Astrocyte (in vitro differentiated cells and primary cell): ENCODE data around the gene NOS1AP. TPM values are rescaled to one million over a fixed set of nuclear protein-coding genes. Genes with fewer than 3 reads are reported as not detected.

Source experiments
- DNase-seq: peaks from one replicate; pipeline ENCODE4 v3.0.0-alpha.2; 2010; ENCODE audit warnings: low read depth
- FAIRE-seq: peaks from 2 replicates; lab custom pipeline; 2011; peaks lifted over from hg19 to GRCh38; lab: Jason Lieb, UNC
- H2AFZ ChIP-seq: 2 replicates; pipeline ENCODE4 v1.6.0; 2012; ENCODE audit warnings: low read depth, low read length, inconsistent platforms
- H3K27ac ChIP-seq: 2 replicates; pipeline ENCODE4 v1.5.1; 2011; ENCODE audit warnings: low read depth, low read length, inconsistent platforms
- H3K27me3 ChIP-seq: 2 replicates; pipeline ENCODE4 v1.6.0; 2011; ENCODE audit warnings: low read length, inconsistent platforms; ENCODE audit not compliant: insufficient read depth
- H3K36me3 ChIP-seq: 2 replicates; pipeline ENCODE4 v1.5.1; 2011; ENCODE audit warnings: low read length, inconsistent platforms; ENCODE audit not compliant: insufficient read depth
- H3K4me1 ChIP-seq: 2 replicates; pipeline ENCODE4 v1.5.1; 2011; ENCODE audit warnings: low read length, inconsistent platforms; ENCODE audit not compliant: insufficient read depth
- H3K4me2 ChIP-seq: 2 replicates; pipeline ENCODE4 v1.6.0; 2012; ENCODE audit warnings: low read length, inconsistent platforms
- H3K4me3 ChIP-seq: 2 replicates; pipeline ENCODE4 v1.5.1; 2011; ENCODE audit warnings: low read depth, mild to moderate bottlenecking, low read length, inconsistent platforms; ENCODE audit not compliant: insufficient read depth
- H3K79me2 ChIP-seq: 2 replicates; pipeline ENCODE4 v1.6.0; 2012; ENCODE audit warnings: mild to moderate bottlenecking, low read length, inconsistent platforms; ENCODE audit not compliant: insufficient read depth
- H3K9ac ChIP-seq: 2 replicates; pipeline ENCODE4 v1.6.0; 2012; ENCODE audit warnings: mild to moderate bottlenecking, low read length, inconsistent platforms
- H3K9me3 ChIP-seq: 2 replicates; pipeline ENCODE4 v1.5.1; 2012; ENCODE audit warnings: low read depth, mild to moderate bottlenecking, low read length, inconsistent platforms; ENCODE audit not compliant: insufficient read depth
- H4K20me1 ChIP-seq: 2 replicates; pipeline ENCODE4 v1.6.0; 2012; ENCODE audit warnings: low read length, inconsistent platforms; ENCODE audit not compliant: insufficient read depth
- H3K27ac Mint-ChIP-seq: one replicate; pipeline ENCODE4 v1.8.0; 2021; ENCODE audit warnings: mild to moderate bottlenecking, mixed read lengths; ENCODE audit not compliant: unreplicated experiment
- H3K27me3 Mint-ChIP-seq: one replicate; pipeline ENCODE4 v1.8.0; 2021; ENCODE audit warnings: low read depth, mixed read lengths; ENCODE audit not compliant: unreplicated experiment
- H3K36me3 Mint-ChIP-seq: one replicate; pipeline ENCODE4 v1.8.0; 2021; ENCODE audit warnings: low read depth, mixed read lengths; ENCODE audit not compliant: unreplicated experiment
- H3K4me1 Mint-ChIP-seq: one replicate; pipeline ENCODE4 v1.8.0; 2021; ENCODE audit warnings: low read depth, mixed read lengths; ENCODE audit not compliant: unreplicated experiment
- H3K4me3 Mint-ChIP-seq: one replicate; pipeline ENCODE4 v1.8.0; 2021; ENCODE audit warnings: mild to moderate bottlenecking, moderate library complexity, mixed read lengths; ENCODE audit not compliant: unreplicated experiment
- H3K9me3 Mint-ChIP-seq: one replicate; pipeline ENCODE4 v1.8.0; 2021; ENCODE audit warnings: mild to moderate bottlenecking, mixed read lengths; ENCODE audit not compliant: unreplicated experiment
- CTCF ChIP-seq: IDR thresholded peaks from 2 replicates; pipeline ENCODE4 v1.5.1; 2011; ENCODE audit warnings: low read depth, mild to moderate bottlenecking, inconsistent platforms, low read length, moderate library complexity; ENCODE audit not compliant: insufficient read depth
- EZH2 ChIP-seq: IDR thresholded peaks from 2 replicates; pipeline ENCODE4 v1.6.1; 2012; ENCODE audit warnings: mild to moderate bottlenecking, low read length, inconsistent platforms; ENCODE audit not compliant: insufficient read depth
- total RNA-seq: library from RNA; stranded (reverse); gene quantifications from 2 replicates; pipeline ENCODE4 v1.2.1, GENCODE V29; 2021

Gene NOS1AP
- total RNA-seq, 1 donor from 2014 or later, result 1.2 TPM

GRCh38 chr1:162094271-162094670, 24.8 kb downstream of the NOS1AP start:
- no peaks in the 10 kb centered on the region for H3K9me3 ChIP-seq
- H3K79me2 ChIP-seq, result no peaks in the 10 kb centered on the region
- no peaks in the 10 kb centered on the region for H3K27me3 Mint-ChIP-seq
- no peak overlapping the region for H3K9ac ChIP-seq
- DNase-seq, result peak; percentile 35
- H3K4me1 Mint-ChIP-seq, result peaks cover 14% of the 10 kb centered on the region
- no peaks in the 10 kb centered on the region for H3K36me3 ChIP-seq
- peaks cover 5% of the 10 kb centered on the region for H3K9me3 Mint-ChIP-seq
- no peaks in the 10 kb centered on the region for H3K36me3 Mint-ChIP-seq
- H3K27ac ChIP-seq, result no peak overlapping the region
- H2AFZ ChIP-seq, result no peak overlapping the region
- no peak overlapping the region for H3K4me3 ChIP-seq
- TF ChIP-seq EZH2 (no peak), CTCF (no peak)
- FAIRE-seq, result no peak
- peak overlapping the region; percentile 19 for H3K27ac Mint-ChIP-seq
- no peak overlapping the region for H3K4me3 Mint-ChIP-seq
- no peaks in the 10 kb centered on the region for H3K27me3 ChIP-seq
- H4K20me1 ChIP-seq, result no peaks in the 10 kb centered on the region
- H3K4me1 ChIP-seq, result no peaks in the 10 kb centered on the region
- H3K4me2 ChIP-seq, result no peak overlapping the region

GRCh38 chr1:162094723-162095122, 25.2 kb downstream of the NOS1AP start:
- no peak for FAIRE-seq
- Histone ChIP-seq H4K20me1 (no peaks in the 10 kb centered on the region), H3K27ac (no peak overlapping the region), H3K9me3 (no peaks in the 10 kb centered on the region), H3K4me1 (no peaks in the 10 kb centered on the region), H2AFZ (no peak overlapping the region), H3K9ac (no peak overlapping the region), H3K4me2 (no peak overlapping the region), H3K27me3 (no peaks in the 10 kb centered on the region), H3K36me3 (no peaks in the 10 kb centered on the region), H3K79me2 (no peaks in the 10 kb centered on the region), H3K4me3 (no peak overlapping the region)
- Mint-ChIP-seq H3K27ac (no peak overlapping the region), H3K4me3 (no peak overlapping the region), H3K9me3 (peaks cover 5% of the 10 kb centered on the region), H3K27me3 (no peaks in the 10 kb centered on the region), H3K4me1 (peaks cover 14% of the 10 kb centered on the region), H3K36me3 (no peaks in the 10 kb centered on the region)
- TF ChIP-seq EZH2 (no peak), CTCF (no peak)
- no peak for DNase-seq

- H3K27ac Mint-ChIP-seq, result no peak overlapping the region
- Histone ChIP-seq H2AFZ (no peak overlapping the region), H3K36me3 (no peaks in the 10 kb centered on the region), H3K9ac (no peak overlapping the region), H3K79me2 (no peaks in the 10 kb centered on the region), H3K27ac (no peak overlapping the region), H3K27me3 (no peaks in the 10 kb centered on the region), H3K9me3 (no peaks in the 10 kb centered on the region), H3K4me2 (no peak overlapping the region), H3K4me1 (no peaks in the 10 kb centered on the region), H4K20me1 (no peaks in the 10 kb centered on the region), H3K4me3 (no peak overlapping the region)
- peaks cover 12% of the 10 kb centered on the region for H3K9me3 Mint-ChIP-seq
- peaks cover 2% of the 10 kb centered on the region for H3K4me1 Mint-ChIP-seq
- FAIRE-seq (no peak), DNase-seq (no peak)
- TF ChIP-seq CTCF, result no peak
- no peak for TF ChIP-seq EZH2
- no peaks in the 10 kb centered on the region for H3K36me3 Mint-ChIP-seq
- no peaks in the 10 kb centered on the region for H3K27me3 Mint-ChIP-seq
- no peak overlapping the region for H3K4me3 Mint-ChIP-seq
These were observed 38.4 kb downstream of the NOS1AP start for GRCh38 chr1:162107911-162108310.
